Stimulated activated CD4-positive, alpha-beta T cell treated with anti-CD3 and anti-CD28 coated beads, Interleukin-4, amount 100 ng/mL, for 1 hour (primary cell): ENCODE measurements around the gene GOSR1.
"Not testable (repeated sequence)": the region's sequence is repeated elsewhere in the genome, so short reads cannot be mapped to it uniquely, and the experiment has no call there.

Experiments used
- DNase-seq: peaks from one replicate; pipeline ENCODE4 v3.0.0-alpha.2; 2020

GOSR1 gene

DNA sequence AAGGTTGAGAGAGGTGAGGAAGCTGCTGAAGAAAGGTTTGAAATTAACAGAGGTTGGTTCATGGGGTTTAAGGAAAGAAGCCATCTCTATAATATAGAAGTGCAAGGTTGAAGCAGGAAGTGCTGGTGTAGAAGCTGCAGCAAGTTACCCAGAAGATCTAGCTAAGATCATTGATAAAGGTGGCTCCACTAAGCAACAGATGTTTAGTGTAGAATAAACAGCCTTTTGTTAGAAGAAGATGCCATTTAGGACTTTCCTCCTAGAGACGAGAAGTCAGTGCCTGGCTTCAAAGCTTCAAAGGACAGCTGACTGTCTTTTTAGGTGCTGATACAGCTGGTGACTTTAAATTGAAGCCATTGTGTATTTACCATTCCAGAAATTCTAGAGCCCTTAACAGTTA, 29.3 kb downstream of the GOSR1 start:
- DNase-seq: no peak

DNA sequence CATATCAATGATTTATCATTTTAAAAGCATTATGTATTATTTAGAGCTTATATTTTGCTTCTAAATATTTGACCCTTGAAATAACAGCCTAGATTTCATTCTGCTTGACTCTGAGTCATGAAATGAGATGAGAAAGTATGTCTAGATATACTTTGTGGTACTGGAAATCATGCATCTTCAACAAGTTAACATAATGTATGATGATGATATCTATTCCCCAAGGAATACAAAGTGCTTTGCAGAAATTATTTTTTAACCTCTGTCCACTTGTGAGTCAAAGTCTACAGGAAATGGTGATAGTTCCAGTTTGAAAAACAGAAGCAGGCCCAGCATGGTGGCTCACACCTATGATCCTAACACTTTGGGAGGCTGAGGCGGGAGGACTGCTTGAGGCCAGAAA, 36.1 kb downstream of the GOSR1 start:
- DNase-seq: no peak

DNA sequence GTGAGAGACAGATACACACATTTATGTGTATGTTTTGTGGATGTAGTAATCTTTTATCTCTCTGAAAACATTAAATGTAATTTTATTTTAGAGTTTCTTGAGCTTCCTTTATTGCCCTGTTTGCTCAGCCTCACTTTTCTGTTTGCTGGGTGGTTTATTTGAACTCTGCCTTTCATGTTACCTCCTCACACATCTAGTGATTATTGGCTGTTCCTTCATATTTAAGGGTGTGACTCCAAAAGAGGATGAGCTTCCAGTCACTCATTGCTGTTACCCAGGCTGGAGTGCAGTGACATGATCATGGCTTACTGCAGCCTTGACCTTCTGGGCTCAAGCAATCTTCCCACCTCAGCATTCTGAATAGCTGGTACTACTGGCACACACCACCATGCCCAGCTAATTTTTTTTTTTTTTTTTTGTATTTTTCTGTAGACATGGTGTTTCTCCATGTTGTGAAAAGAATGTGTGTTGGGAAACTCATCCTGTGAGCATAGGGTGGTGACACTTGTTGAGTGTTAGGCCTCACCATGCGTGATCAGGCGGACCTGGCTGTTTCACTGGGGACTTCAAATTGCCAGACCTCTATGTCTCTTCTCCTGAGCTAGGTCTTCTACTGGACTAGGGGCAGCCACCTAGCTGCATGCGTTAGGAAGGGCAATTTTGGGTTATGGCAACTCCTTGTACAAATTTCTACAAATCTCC, 37.8 kb downstream of the GOSR1 start:
- DNase-seq: no peak

DNA sequence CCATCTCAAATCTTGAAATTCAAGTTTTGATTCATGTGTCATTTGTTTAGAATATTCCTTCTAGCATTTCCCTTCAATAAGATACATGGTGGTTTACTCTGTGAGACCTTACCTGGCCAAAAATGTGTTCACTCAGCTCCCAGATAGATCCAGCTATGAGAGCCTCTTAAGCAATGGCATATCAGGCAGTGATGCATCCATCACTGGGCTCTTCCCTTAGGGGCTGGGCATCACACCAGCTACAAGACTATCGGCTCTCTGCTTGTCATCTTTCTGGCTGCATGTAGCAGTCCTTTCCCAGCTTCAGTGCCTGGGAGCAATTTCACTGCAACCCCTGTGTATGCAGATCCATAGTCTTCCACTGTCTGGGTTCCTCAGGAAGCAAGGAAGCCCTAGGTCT, 40.6 kb downstream of the GOSR1 start:
- DNase-seq: no peak

DNA sequence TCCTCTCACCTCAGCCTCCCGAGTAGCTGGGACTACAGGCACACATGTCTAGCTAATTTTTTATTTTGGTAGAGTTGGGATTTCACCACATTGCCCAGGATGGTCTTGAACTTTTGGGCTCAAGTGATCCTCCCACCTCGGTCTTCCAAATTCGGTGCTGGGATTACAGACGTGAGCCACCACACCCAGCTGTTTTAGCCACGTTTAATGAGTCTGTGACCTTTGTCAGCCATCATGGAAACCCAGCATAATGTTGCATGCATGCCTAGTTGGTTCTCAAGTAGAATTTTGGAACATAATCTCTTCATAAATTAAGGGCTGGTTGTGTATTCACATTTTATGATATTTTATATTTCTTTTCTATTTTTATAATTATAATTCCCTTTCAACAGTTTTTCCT, 42.0 kb downstream of the GOSR1 start:
- DNase-seq: no peak

DNA sequence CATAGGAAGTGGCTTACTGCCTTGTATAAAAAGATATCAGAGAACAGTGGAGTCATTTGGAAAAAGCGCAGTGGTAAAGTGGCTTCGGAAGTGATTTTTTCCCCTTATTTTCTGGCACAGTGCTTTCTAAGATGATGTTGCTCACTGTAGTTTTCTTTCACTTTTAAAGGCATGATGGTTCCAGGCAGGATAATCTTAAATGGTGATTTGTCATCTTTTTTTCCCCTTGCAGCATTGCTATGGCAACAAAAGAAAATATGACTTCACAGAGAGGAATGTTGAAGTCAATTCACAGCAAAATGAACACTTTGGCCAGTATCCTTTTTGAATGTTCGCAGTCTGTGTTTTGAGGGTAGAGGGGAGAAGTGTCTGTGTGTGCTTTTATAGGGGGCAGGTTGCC, 42.5 kb downstream of the GOSR1 start:
- no peak for DNase-seq

DNA sequence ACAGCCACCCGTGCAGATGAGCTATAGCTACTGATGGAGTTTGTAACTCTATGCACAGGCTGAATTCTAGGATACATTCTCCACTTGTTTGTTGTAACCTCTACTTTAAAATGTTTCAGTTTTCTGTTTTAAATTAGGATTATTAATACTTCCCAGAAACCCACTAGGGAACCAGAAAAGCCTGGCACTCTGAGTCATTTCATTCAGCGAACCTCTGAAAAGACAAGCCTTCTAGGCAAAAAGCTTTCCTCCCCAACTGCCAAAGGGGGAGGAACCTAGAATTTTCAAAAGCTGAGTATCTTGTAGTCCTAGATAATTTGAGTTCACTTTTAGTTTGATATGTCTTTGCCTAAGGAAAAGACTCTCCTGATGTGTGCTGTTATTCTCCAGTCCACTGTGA, 43.2 kb downstream of the GOSR1 start:
- DNase-seq: no peak

DNA sequence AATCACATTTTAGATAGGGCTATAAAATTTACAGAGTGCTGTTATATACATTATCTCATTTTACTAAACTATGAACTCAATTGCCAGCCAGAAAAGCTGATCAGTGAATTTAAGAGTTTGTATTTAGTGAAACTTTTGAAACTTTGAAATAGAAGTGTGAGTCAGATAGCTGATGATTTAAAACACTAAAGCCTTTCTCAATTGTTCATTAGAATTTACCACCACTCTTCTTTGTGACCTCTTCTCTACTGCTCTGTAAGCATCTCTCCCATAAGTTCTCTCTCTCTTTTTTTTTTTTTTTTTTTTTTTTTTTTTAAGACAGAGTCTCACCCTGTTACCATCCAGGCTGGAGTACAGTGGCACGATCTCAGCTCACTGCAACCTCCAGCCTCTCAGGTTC, 43.7 kb downstream of the GOSR1 start:
- no peak for DNase-seq

DNA sequence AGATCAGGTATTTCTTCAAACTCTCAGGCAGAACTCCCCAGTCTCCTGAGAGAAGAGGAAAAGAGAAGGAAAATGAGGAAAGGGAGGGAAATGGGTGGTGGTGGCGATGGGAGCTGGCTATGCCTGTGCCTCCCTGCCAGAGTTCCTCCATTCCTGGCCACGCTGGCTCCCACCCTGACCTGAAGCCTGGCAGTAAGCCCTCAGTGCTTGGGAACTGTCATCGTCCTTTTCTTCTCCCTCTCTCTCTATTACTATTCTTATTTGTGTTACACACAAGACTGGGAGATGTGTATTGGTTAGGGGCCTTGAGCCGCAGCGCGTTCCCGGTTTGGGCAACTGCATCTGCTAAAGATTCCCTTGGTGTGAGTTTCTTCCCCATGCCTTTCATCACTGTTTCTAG, 44.6 kb downstream of the GOSR1 start:
- DNase-seq: no peak

DNA sequence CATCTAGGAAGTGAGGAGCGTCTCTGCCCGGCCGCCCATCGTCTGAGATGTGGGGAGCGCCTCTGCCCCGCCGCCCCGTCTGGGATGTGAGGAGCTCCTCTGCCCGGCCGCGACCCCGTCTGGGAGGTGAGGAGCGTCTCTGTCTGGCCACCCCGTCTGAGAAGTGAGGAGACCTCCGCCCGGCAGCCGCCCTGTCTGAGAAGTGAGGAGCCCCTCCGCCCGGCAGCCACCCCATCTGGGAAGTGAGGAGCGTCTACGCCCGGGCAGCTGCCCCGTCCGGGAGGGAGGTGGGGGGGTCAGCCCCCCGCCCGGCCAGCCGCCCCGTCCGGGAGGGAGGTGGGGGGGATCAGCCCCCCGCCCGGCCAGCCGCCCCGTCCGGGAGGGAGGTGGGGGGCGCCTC, 46.0 kb downstream of the GOSR1 start:
- DNase-seq: not testable (repeated sequence)

DNA sequence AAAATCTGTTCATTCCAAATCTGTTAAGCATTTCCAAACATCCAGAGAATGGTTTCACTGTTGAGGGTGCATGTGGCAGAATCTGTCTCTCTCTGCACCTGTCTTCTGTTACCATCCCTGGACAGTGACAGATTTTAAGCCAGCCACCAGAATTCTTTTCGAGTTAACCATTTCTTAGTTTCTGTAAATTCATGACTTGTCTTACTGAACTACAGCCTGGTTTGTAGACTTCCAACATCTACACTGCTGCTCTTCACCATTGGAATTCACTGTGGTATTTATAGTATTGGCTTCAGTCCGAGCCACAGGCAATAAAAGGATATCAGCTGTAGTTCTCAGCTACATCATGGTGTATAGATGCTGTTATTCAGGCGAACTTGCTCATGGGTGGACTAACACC, 47.6 kb downstream of the GOSR1 start:
- no peak for DNase-seq

DNA sequence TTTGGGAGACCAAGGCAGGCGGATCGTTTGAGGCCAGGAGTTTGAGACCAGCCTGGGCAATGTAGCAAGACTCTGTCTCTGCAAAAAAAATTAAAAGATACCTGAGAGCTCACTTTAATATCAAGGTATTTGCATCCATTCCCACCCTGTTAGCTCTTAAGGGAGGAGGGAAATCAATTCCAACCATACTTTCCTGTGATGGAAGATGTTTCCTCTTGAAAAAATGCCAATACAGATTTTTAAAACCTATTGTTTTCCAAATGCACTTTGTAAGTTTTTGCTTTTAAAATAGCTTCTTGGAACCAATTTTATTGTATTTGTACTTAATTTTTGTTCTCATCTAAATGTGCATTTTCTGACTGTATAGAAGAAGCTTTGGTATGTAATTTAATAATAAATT, 49.2 kb downstream of the GOSR1 start:
- DNase-seq: no peak

DNA sequence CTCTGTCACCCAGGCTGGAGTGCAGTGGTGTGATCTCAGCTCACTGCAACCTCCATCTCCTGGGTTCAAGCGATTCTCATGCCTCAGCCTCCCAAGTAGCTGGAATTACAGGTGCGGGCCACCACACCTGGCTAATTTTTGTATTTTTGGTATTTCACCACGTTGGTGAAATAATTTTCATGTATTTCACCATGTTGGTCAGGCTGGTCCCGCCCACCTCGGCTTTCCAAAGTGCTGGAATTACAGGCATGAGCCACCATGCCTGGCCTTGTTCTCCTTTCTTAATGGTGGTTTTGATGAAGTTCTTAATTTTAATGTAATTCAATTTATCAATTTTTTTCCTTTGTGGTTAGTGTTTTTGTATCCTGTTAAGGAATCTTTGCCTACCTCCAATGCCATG, 51.5 kb downstream of the GOSR1 start:
- DNase-seq: not testable (repeated sequence)

DNA sequence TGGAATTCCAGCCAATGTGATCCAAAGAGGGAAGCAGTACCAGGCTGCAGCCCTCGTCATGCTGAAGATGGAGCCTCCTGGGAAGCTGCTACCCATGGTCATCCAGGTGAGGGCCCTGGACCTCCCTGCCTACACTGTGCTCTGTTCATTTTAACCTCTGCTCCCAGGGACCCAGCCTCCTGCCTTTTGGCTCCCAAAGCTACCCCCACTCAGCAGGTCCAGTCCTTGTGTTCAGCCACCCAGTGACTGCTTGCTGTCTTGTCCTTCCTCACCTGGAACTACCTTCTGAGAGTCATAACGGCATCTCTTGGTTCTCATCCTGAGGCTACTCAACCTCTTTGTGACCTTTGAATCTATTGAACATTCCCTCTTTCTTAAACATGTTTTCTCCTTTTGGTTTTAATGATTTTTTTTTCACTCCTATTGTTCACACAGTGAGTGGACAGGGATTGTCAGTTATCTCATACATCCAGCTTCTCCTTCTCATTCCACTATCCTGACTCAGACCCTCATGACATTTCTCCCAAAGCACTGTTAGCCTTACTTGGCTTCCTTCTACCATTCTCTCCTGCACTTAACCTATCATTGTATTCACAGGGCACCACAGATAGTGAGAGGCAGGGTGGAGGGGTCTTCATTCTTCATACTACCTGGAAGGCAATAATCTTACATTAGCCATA, 53.3 kb downstream of the GOSR1 start:
- DNase-seq: no peak

DNA sequence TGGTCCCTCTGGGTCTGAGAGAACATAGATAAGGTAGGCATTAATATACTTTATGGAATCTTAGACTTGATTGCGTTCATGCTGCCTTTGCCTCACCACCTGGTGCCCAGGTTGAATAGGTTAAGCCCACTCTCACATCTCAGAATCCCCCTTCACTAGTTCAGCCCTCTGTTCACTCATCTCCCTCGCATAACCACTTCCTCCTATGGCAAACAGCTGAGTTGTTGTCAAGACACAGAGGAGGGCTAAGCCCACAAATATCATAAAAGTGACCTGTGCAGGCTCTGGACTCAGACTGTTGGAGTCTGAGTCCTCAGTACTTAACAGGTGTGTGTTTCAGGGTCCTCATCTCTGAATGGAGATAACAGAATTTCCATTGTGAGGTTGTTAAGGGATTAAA, 55.7 kb downstream of the GOSR1 start:
- no peak for DNase-seq

DNA sequence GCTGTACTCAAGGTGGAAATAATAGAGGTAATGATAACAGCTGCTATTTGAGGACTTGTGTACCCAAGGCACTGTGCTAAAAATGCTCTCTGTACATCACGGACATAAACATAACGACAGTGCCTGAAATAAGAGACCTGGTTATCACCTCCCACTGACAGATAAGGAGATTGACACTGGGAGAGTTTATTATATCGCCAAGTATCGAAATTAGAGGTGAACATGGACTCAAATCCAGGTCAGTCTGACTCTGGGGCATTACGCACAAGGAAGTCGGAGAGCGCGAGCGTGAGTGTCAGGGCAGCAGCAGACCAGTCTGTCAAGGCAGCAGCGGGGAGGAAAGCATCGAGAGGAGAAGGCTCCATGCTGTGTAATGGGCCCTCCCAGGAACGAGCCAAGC, 57.1 kb downstream of the GOSR1 start:
- no peak for DNase-seq

DNA sequence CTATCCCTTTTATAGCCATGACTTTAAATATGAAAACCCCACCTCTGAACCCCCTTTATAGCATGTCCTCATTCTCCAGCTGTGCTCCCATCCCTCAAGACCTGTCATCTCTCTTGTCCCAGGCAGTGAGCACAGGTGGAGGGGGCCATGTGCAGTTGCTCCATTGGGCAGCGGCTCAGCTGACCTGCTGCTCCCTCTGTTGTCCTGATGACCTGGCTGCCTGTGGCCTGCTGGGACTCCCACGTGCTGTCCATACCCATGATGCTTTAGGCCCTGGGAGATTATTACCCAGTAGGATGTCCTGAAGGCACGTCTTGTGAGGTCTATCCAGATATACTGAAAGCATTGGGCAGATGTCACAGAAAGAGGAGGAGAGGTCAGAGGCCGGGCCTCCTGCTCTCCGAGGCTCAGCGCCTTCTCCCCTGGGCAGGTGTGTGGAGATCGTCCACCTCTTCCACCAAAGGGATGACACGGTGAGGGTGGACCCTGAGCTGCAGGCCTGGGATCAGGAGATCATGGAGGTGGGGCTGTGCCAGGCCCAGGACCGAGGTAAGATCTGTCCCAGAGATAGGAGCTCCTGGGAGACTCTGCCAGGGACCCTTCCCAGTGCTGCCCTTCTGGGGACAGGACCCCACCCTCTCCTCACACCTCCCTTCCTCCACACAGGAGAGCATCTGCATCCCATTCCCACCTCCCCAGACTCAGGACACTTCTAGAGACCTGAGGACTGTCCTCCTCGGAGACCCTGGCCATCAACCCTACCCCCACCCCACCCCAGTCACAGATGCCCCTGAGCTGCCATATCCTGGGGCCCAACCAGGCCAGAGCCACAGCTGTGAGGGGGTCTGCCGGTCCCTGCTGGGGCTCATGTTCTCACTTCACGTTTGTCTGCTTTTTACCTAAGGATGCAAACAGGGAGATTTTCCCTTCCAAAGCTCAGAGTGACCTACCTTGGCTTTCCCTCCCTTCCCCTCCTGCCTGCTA, 58.0 kb downstream of the GOSR1 start:
- DNase-seq: no peak

DNA sequence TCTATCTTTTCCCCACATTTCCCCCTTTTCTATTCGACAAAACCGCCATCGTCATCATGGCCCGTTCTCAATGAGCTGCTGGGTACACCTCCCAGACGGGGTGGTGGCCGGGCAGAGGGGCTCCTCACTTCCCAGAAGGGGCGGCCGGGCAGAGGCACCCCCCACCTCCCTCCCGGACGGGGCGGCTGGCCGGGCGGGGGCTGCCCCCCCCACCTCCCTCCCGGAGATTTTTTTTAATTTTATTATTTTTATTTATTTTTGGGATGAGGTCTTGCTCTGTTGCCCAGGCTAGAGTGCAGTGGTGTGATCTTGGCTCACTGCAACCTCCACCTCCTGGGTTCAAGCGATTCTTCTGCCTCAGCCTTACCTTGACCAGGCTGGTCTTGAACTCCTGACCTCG, 59.6 kb downstream of the GOSR1 start:
- not testable (repeated sequence) for DNase-seq

DNA sequence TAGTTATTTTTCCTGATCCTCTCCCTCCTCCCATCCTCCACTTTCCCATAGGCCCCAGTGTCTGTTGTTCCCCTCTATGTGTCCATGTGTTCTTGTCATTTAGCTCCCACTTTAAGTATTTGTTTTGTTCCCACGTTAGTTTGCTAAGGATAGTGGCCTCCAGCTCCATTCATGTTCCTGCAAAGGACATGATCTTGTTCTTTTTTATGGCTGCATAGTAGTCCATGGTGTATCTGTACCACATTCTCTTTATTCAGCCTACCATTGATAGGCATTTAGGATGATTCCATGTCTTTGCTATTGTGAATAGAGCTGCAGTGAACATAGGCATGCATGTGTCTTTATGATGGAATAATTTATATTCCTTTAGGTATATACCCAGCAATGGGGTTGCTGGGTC, 60.5 kb downstream of the GOSR1 start:
- not testable (repeated sequence) for DNase-seq

DNA sequence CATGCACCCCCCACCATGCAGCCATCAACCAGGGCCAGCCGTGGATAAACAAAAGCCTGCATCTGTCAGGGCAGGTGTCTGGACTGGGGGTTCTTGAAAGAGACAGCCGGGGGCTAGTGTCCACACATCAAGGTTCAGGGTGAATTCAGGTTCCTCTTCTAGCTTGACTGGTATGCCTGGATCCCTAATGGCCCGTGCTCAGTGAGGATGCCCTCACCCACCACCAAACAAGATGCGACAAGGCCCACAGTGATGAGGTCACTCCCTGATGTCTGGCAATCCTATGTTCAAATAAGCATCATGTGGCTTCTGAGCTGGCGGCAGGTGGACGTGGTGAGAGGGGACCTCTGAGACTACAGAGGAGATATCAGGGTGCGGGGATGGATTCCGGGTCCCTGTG, 64.6 kb downstream of the GOSR1 start:
- no peak for DNase-seq

DNA sequence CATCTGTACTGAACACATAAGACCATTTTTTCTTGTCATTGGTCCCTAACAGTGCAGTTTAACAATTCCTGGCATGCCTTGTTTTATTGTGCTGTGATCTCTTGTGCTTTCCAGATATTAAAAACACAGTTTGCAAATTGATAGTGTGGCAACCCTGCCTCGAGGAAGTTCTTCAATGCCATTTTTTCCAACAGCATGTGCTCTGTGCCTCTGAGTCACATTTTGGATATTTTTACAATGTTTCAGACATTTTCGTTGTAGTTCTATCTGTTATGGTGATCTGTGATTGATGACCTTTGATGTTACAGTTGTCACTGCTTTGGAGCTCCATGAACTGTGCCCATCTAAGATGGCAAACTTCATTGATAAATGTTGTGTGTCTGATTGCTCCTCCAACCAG, 66.2 kb downstream of the GOSR1 start:
- no peak for DNase-seq

DNA sequence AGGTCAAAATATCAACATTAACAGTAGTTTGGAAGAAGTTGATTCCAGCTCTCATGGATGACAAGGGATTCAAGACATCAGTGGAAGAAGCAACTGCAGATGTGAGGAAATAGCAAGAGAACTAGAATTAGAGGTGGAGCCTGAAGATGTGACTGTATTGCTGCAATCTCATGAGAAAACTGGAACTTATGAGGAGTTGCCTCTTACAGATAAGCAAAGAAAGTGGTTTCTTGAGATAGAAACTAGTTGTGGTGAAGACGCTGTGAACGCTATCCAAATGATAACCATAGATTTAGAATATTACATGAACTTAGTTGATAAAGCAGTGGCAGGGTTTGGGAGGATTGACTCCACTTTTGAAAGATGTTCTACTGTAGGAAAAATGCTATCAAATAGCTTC, 67.8 kb downstream of the GOSR1 start:
- DNase-seq: no peak

DNA sequence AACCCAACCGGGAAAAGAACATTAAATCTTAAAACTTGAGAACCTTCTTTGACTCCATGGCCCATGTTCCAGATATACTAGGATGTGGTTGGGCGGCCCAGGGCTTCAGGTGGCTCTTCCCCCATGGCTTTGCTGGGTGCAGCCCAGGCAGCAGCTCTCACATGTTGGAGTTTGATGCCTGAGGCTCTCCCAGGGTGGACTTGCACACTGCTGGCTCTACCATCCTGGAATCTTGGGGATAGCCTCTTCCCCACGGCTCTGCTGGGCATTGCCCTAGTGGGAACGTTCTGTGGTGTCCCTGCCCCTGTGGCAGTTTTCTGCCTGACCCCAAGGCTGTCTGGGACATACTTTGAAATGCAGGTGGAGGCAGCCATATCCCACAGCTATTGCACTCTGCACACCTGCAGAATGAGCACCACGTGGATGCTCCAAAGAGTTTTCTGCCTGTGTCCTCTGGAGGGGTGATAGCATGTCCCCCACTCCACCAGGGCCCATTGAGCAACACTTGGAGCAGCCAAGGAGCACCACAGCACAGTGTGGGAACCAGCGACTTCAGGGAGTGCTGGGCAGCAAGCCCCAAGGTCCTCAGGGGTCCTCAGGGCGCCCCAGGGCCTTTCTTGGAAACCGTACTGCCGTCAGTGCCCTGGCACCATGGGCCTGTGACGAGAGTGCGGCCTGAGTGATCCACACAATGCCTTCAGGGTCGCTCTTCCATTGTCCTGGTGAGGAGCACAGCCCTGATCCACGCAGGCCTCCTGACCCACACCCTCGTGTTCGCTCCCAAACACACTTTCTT, 70.8 kb downstream of the GOSR1 start:
- no peak for DNase-seq
